ENCODE measurements around the gene NID1. TPM values are rescaled to one million over a fixed set of nuclear protein-coding genes. Genes with fewer than 3 reads are reported as not detected.

Gene NID1
- total and polyA plus RNA-seq, 2 of the 4 experiments (the other 2 are of a cell fraction) = 21.9 to 83.3 TPM

GRCh38 chr1:236107121-236107907 lies 42.4 kb upstream of the NID1 start:
- Histone ChIP-seq H3K27me3 (ENCODE audit: control insufficient read depth, insufficient read depth, low read length) (no peaks in the 10 kb centered on the region; the same call in 1 of the 2 replicates), H2BK5ac (ENCODE audit: low read depth, low read length, poor library complexity, severe bottlenecking) (no peak overlapping the region), H3K23ac (ENCODE audit: low read depth, low read length) (no peak overlapping the region), H2AK5ac (ENCODE audit: low read depth, low read length) (no peak overlapping the region), H4K8ac (ENCODE audit: low read depth in 2 of 2, low read length in 2 of 2) (no peak overlapping the region), H2BK20ac (ENCODE audit: low read depth, low read length) (no peak overlapping the region), H2AFZ (replicated peaks; ENCODE audit: low read length, poor library complexity) (no peak overlapping the region), H4K5ac (ENCODE audit: low read depth, low read length) (no peak overlapping the region), H3K18ac (ENCODE audit: low read depth, low read length) (no peak overlapping the region), H3K79me1 (ENCODE audit: low read depth in 1 of 2, low read length in 2 of 2) (no peaks in the 10 kb centered on the region), H2BK15ac (ENCODE audit: low read depth, low read length) (no peak overlapping the region), H2BK120ac (ENCODE audit: low read depth, low read length) (no peak overlapping the region), H4K20me1 (ENCODE audit: insufficient read depth, low read length) (no peaks in the 10 kb centered on the region), H3K9me1 (ENCODE audit: insufficient read depth, low read length) (no peaks in the 10 kb centered on the region), H3K36me3 (ENCODE audit: control insufficient read depth, insufficient read depth, low read length) (no peaks in the 10 kb centered on the region), H4K91ac (ENCODE audit: insufficient read depth, low read depth, low read length) (no peak overlapping the region), H3K4me1 (ENCODE audit: control insufficient read depth, insufficient read depth, low read length) (no peaks in the 10 kb centered on the region), H3K4ac (ENCODE audit: low read depth, low read length) (no peak overlapping the region), H3K14ac (replicated peaks; ENCODE audit: low read depth, low read length) (no peak overlapping the region), H3K27ac (ENCODE audit: insufficient read depth, low read length) (no peak overlapping the region), H3K4me3 (ENCODE audit: insufficient read depth, low read depth, low read length) (no peak overlapping the region), H3K9ac (ENCODE audit: low read depth, low read length) (no peak overlapping the region), H3K9me3 (ENCODE audit: control insufficient read depth, insufficient read depth, low read length) (no peaks in the 10 kb centered on the region), H3K4me2 (ENCODE audit: low read depth, low read length) (no peak overlapping the region), H2AK9ac (replicated peaks; ENCODE audit: low read depth, low read length, poor library complexity) (no peak overlapping the region), H3K56ac (ENCODE audit: extremely low read depth, insufficient read depth, low read length) (no peak overlapping the region)
- ChIA-PET POLR2A (ENCODE audit: unreplicated experiment) (no interaction called here), CTCF (no interaction called here)
- no TSS peak for BruUV-seq (replicated peaks)
- no peak for ATAC-seq (ENCODE audit: low read depth)
- WGBS, 2 experiments (ENCODE audit: extremely low coverage in 2 of 2, insufficient read length in 1 of 2) = 78% methylated on average over 4 of the region's 9 CpGs; no CpG with 5 or more reads in 1 of the 2 experiments
- no peak for TF ChIP-seq FOS (IDR thresholded peaks at IDR 0.05; ENCODE audit: low read depth, low read length)
- TF ChIP-seq USF2 (IDR thresholded peaks at IDR 0.05; ENCODE audit: low read depth, low read length) = no peak
- no peak for TF ChIP-seq CEBPB (IDR thresholded peaks at IDR 0.05; ENCODE audit: low read depth, low read length)
- no peak for TF ChIP-seq ELK1 (IDR thresholded peaks at IDR 0.05; ENCODE audit: borderline replicate concordance, low read depth, low read length)
- TF ChIP-seq RAD21 (IDR thresholded peaks at IDR 0.05; ENCODE audit: low read length) = no peak
- TF ChIP-seq SMC3 (IDR thresholded peaks at IDR 0.05; ENCODE audit: low read depth, low read length) = no peak
- no peak for TF ChIP-seq MAFK (IDR thresholded peaks at IDR 0.05; ENCODE audit: low read depth, low read length)
- no peak for TF ChIP-seq CHD1 (IDR thresholded peaks at IDR 0.05; ENCODE audit: low read depth, low read length)
- no peak for TF ChIP-seq CTCF (conservative IDR thresholded peaks at IDR 0.05; ENCODE audit: low read depth, low read length)
- TF ChIP-seq NFE2L2 (IDR thresholded peaks at IDR 0.05; ENCODE audit: low read depth, low read length) = no peak
- TF ChIP-seq RFX5 (IDR thresholded peaks at IDR 0.05; ENCODE audit: low read depth, low read length) = no peak
- no peak for TF ChIP-seq RCOR1 (IDR thresholded peaks at IDR 0.05; ENCODE audit: insufficient replicate concordance, low read length)
- no peak for TF ChIP-seq MAZ (IDR thresholded peaks at IDR 0.05; ENCODE audit: borderline replicate concordance, low read depth, low read length)
- no peak for DNase-seq
- dilution Hi-C loops (cut with HindIII; ENCODE audit: low sequenced_read_pairs, unreplicated experiment) = no loop called here
- intact Hi-C loops (cut with micrococcal nuclease) = loop anchor here (10.0 kb wide), 1 partner anchor 1277 kb away; no protein-coding TSS in a partner anchor
- in situ Hi-C loops (cut with MboI; ENCODE audit: low sequenced_read_pairs) = loop anchor here (10.0 to 25.0 kb wide), 2 partner anchors 1280 to 1457 kb away; no protein-coding TSS in a partner anchor
